CD14-positive monocyte (primary cell): ENCODE results near the gene TBC1D5. TPM values are rescaled to one million over a fixed set of nuclear protein-coding genes. Genes with fewer than 3 reads are reported as not detected.

Experiments used
- DNase-seq, 3 donors: peaks; one replicate each; pipeline ENCODE4 v3.0.0-alpha.2; 2011 to 2022
- H2AFZ ChIP-seq: 2 replicates; pipeline ENCODE4 v1.6.0; 2012; ENCODE audit warnings: mild to moderate bottlenecking, low read depth, low read length, inconsistent platforms; ENCODE audit not compliant: insufficient read depth, poor library complexity, severe bottlenecking
- H3K27ac ChIP-seq, 2 donors: 1 replicate in 1 of 2; 2 replicates in 1 of 2; pipeline ENCODE4 v1.5.1; 2012 to 2013; ENCODE audit warnings: low read length in 2 of 2, control low read depth in 1 of 2, inconsistent platforms in 1 of 2, low read depth in 1 of 2, mild to moderate bottlenecking in 1 of 2
- H3K27me3 ChIP-seq, 2 donors: one replicate each; pipeline versions ENCODE4 v1.6.0 to v1.6.1; 2011 to 2013; ENCODE audit warnings: low read length in 2 of 2; ENCODE audit not compliant: control insufficient read depth in 2 of 2, insufficient read depth in 2 of 2
- H3K36me3 ChIP-seq, 2 donors: replicated peaks in 1 of 2; 1 replicate in 1 of 2; 2 replicates in 1 of 2; pipeline versions ENCODE4 v1.5.1 to v1.6.1; 2012 to 2013; ENCODE audit warnings: low read length in 2 of 2, control low read depth in 1 of 2, inconsistent platforms in 1 of 2, mild to moderate bottlenecking in 1 of 2; ENCODE audit not compliant: insufficient read depth in 2 of 2, control insufficient read depth in 1 of 2
- H3K4me1 ChIP-seq, 2 donors: 1 replicate in 1 of 2; 2 replicates in 1 of 2; pipeline versions ENCODE4 v1.5.1 to v1.6.1; 2012 to 2013; ENCODE audit warnings: low read length in 2 of 2, control low read depth in 1 of 2, inconsistent platforms in 1 of 2, mild to moderate bottlenecking in 1 of 2, moderate library complexity in 1 of 2; ENCODE audit not compliant: insufficient read depth in 2 of 2, control insufficient read depth in 1 of 2
- H3K4me2 ChIP-seq: replicated peaks from 2 replicates; pipeline ENCODE3; 2012; ENCODE audit warnings: low read length, moderate library complexity, mild to moderate bottlenecking; ENCODE audit not compliant: poor library complexity, severe bottlenecking; ENCODE audit errors: extremely low read depth
- H3K4me3 ChIP-seq, 3 experiments: fragments of 200-600 bp in 1 of 3; sonication (generic) in 1 of 3; replicated peaks in 1 of 3; 1 replicate in 2 of 3; 2 replicates in 1 of 3; pipeline ENCODE4 v1.5.1; 2011 to 2013; ENCODE audit warnings: low read length in 3 of 3, mild to moderate bottlenecking in 3 of 3, control low read depth in 2 of 3, low read depth in 2 of 3, inconsistent platforms in 1 of 3, moderate library complexity in 1 of 3
- H3K79me2 ChIP-seq: 2 replicates; pipeline ENCODE4 v1.6.0; 2012; ENCODE audit warnings: mild to moderate bottlenecking, control low read depth, inconsistent platforms, low read length, moderate library complexity; ENCODE audit not compliant: insufficient read depth
- H3K9ac ChIP-seq: 2 replicates; pipeline ENCODE4 v1.6.0; 2017; ENCODE audit warnings: low read length, mild to moderate bottlenecking; ENCODE audit not compliant: insufficient read depth, poor library complexity, severe bottlenecking
- H3K9me3 ChIP-seq, 2 donors: replicated peaks in 1 of 2; 1 replicate in 1 of 2; 2 replicates in 1 of 2; pipeline versions ENCODE4 v1.5.1 to v1.6.1; 2012 to 2013; ENCODE audit warnings: low read length in 2 of 2, control low read depth in 1 of 2; ENCODE audit not compliant: control insufficient read depth in 1 of 2, insufficient read depth in 1 of 2
- H4K20me1 ChIP-seq: 2 replicates; pipeline ENCODE4 v1.6.0; 2012; ENCODE audit warnings: mild to moderate bottlenecking, low read length, control low read depth, moderate library complexity; ENCODE audit not compliant: insufficient read depth
- H3K27ac Mint-ChIP-seq, 7 donors: one replicate each; pipeline ENCODE4 v1.8.0; 2020; ENCODE audit warnings: mild to moderate bottlenecking in 7 of 7, mixed read lengths in 7 of 7, moderate library complexity in 6 of 7, inconsistent platforms in 2 of 7
- H3K27me3 Mint-ChIP-seq, 3 donors: one replicate each; pipeline ENCODE4 v1.8.0; 2021 to 2022; ENCODE audit warnings: low read depth in 3 of 3, mild to moderate bottlenecking in 3 of 3, mixed read lengths in 3 of 3, moderate library complexity in 3 of 3, inconsistent platforms in 1 of 3
- H3K36me3 Mint-ChIP-seq, 2 donors: one replicate each; pipeline ENCODE4 v1.8.0; 2020; ENCODE audit warnings: mixed read lengths in 2 of 2, inconsistent platforms in 1 of 2, mild to moderate bottlenecking in 1 of 2
- H3K4me1 Mint-ChIP-seq: one replicate; pipeline ENCODE4 v1.8.0; 2020; ENCODE audit warnings: mild to moderate bottlenecking, mixed read lengths
- H3K4me3 Mint-ChIP-seq, 2 donors: one replicate each; pipeline ENCODE4 v1.8.0; 2020; ENCODE audit warnings: mild to moderate bottlenecking in 2 of 2, mixed read lengths in 2 of 2, moderate library complexity in 1 of 2
- H3K9me3 Mint-ChIP-seq, 7 donors: one replicate each; pipeline ENCODE4 v1.8.0; 2020 to 2022; ENCODE audit warnings: mixed read lengths in 7 of 7, mild to moderate bottlenecking in 6 of 7, moderate library complexity in 6 of 7, inconsistent platforms in 2 of 7
- WGBS: methylation state at CpG from one replicate; pipeline ENCODE4 v1.1.5; 2013; ENCODE audit warnings: missing lambda C conversion rate; ENCODE audit not compliant: insufficient coverage; 5-methylcytosine and 5-hydroxymethylcytosine counted together
- intact Hi-C, 2 donors: fragments of 100-400 bp; cut with micrococcal nuclease; formaldehyde crosslinking; loops; one replicate each; pipeline versions ENCODE4 v1.15.0 to v1.15.1; 2023
- polyA plus RNA-seq, 3 donors: library from polyadenylated mRNA; depleted of rRNA in 1 of 3; unstranded in 2 of 3; stranded (reverse) in 1 of 3; fragments of 300-500 nt in 2 of 3; fragments of >200 nt in 1 of 3; fragmentation: Illumina TruSeq in 2 of 3; gene quantifications; 1 replicate in 2 of 3; 2 replicates in 1 of 3; pipeline ENCODE4 v1.2.3, GENCODE V29; 2012 to 2021
- TF ChIP-seq, protein P1 (sequence below): fragments of 200-600 bp; IDR thresholded peaks from one replicate; pipeline ENCODE4 v1.8.0; 2022; ENCODE audit warnings: antibody characterized with exemption, mild to moderate bottlenecking

The TBC1D5 gene
- polyA plus RNA-seq, 3 donors, result 17.6 to 35.3 (median 21.0) TPM

DNA sequence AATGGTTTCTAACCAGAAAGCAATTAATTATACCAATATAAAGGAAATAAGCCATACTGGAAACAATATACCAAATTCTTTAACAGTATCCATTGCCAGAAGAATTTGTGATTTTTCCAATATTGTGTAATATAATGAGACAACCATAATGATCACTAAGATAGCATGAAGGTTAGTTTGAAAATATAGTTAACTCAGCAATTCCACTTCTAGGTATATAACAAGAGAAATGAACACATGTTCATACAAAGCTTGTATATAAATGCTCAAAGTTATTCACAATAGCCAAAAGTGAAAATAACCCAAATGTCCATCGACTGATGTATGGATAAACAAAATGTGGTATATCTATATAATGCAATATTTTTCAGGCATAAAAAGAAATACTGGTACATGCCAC lies 369.1 kb downstream of the TBC1D5 start:
- H3K4me1 Mint-ChIP-seq, result no peaks in the 10 kb centered on the region
- H3K36me3 Mint-ChIP-seq, result peaks cover 26 to 31% of the 10 kb centered on the region in 2 donors
- no peaks in the 10 kb centered on the region for H3K9me3 Mint-ChIP-seq
- no peaks in the 10 kb centered on the region for H3K79me2 ChIP-seq
- H2AFZ ChIP-seq, result no peak overlapping the region
- no peak for DNase-seq
- H3K9ac ChIP-seq, result no peak overlapping the region
- TF ChIP-seq, protein P1, sequence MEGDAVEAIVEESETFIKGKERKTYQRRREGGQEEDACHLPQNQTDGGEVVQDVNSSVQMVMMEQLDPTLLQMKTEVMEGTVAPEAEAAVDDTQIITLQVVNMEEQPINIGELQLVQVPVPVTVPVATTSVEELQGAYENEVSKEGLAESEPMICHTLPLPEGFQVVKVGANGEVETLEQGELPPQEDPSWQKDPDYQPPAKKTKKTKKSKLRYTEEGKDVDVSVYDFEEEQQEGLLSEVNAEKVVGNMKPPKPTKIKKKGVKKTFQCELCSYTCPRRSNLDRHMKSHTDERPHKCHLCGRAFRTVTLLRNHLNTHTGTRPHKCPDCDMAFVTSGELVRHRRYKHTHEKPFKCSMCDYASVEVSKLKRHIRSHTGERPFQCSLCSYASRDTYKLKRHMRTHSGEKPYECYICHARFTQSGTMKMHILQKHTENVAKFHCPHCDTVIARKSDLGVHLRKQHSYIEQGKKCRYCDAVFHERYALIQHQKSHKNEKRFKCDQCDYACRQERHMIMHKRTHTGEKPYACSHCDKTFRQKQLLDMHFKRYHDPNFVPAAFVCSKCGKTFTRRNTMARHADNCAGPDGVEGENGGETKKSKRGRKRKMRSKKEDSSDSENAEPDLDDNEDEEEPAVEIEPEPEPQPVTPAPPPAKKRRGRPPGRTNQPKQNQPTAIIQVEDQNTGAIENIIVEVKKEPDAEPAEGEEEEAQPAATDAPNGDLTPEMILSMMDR, result no peak
- no peaks in the 10 kb centered on the region for H3K27me3 Mint-ChIP-seq
- H3K4me3 Mint-ChIP-seq, result no peak overlapping the region
- intact Hi-C loops, result no loop called here
- H3K27ac ChIP-seq, result no peak overlapping the region
- no peak overlapping the region for H3K27ac Mint-ChIP-seq
- no peaks in the 10 kb centered on the region for H3K4me1 ChIP-seq
- H3K27me3 ChIP-seq, result no peaks in the 10 kb centered on the region
- no peak overlapping the region for H3K4me3 ChIP-seq
- H4K20me1 ChIP-seq, result no peaks in the 10 kb centered on the region
- no CpG with 5 or more reads among the region's 1 CpG for WGBS
- H3K36me3 ChIP-seq, result peaks cover 25 to 63% of the 10 kb centered on the region in 2 donors
- H3K4me2 ChIP-seq, result no peak overlapping the region
- no peaks in the 10 kb centered on the region for H3K9me3 ChIP-seq

DNA sequence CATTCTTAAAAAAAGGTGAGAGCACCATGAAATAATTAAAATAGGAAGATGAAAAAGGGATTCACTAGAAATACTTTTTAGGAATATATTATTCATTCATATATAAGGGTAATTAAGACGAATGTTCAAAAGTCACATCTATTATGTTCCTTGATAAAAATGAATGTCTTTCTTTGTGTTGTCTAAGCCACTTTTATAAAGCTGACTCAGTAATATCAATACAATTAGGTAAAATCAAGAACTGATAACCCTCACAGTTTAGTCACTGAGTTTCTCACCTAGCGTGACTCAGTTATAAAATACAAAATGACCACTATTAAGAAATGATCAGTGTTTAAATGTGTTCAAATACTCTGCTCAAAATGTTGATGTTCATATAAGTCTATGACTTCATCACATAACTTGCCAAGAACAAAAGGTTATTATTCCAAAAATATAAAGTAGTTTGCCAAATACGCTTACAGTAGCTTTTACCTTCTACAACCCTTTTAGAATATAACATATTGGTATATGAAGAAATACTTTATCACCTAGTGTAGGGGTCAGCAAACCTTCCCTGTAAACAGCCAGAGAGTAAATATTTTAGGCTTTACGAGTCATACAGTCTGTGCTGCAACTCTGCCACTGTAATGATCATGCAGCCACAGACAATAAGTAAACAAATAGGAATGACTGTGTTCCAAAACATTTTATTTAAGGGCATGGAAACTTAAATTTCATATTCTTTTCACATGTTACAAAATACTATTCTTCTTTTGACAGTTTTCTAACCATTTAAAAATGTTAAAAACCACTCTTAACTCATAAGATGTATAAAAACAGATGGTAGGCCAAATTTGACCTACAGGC lies 369.8 kb downstream of the TBC1D5 start:
- no peak overlapping the region for H3K4me3 ChIP-seq
- no peaks in the 10 kb centered on the region for H3K79me2 ChIP-seq
- no peaks in the 10 kb centered on the region for H4K20me1 ChIP-seq
- peaks cover 25 to 64% of the 10 kb centered on the region in 2 donors for H3K36me3 ChIP-seq
- TF ChIP-seq, protein P1, result no peak
- no peak overlapping the region for H3K9ac ChIP-seq
- intact Hi-C loops, result no loop called here
- H3K27me3 ChIP-seq, result no peaks in the 10 kb centered on the region
- H2AFZ ChIP-seq, result no peak overlapping the region
- no peaks in the 10 kb centered on the region for H3K4me1 ChIP-seq
- DNase-seq, result no peak
- H3K4me2 ChIP-seq, result no peak overlapping the region
- no peaks in the 10 kb centered on the region for H3K9me3 ChIP-seq
- Mint-ChIP-seq H3K4me1 (no peaks in the 10 kb centered on the region), H3K4me3 (no peak overlapping the region), H3K27me3 (no peaks in the 10 kb centered on the region), H3K27ac (no peak overlapping the region), H3K9me3 (no peaks in the 10 kb centered on the region), H3K36me3 (peaks cover 26 to 31% of the 10 kb centered on the region in 2 donors)
- no CpG with 5 or more reads among the region's 4 CpGs for WGBS
- no peak overlapping the region for H3K27ac ChIP-seq
